ENCODE data around the gene SLC44A3. TPM values are rescaled to one million over a fixed set of nuclear protein-coding genes. Genes with fewer than 3 reads are reported as not detected.

Gene SLC44A3
- total and polyA plus RNA-seq, 2 of the 4 experiments (the other 2 are of a cell fraction), result 0.31 to 0.54 TPM

- POLR2A ChIA-PET (ENCODE audit: unreplicated experiment), result no interaction called here
- in situ Hi-C loops (cut with MboI; ENCODE audit: low sequenced_read_pairs), result no loop called here
Measured at GRCh38 chr1:94871031-94871430, 50.9 kb downstream of the SLC44A3 start.

More at GRCh38 chr1:94871031-94871430, 50.9 kb downstream of the SLC44A3 start:
- H2AFZ ChIP-seq (replicated peaks; ENCODE audit: low read length, poor library complexity), result peak overlapping the region; percentile 16
- no peak overlapping the region for H3K56ac ChIP-seq (ENCODE audit: extremely low read depth, insufficient read depth, low read length)
- no CpG with 5 or more reads among the region's 2 CpGs for WGBS, 2 experiments (ENCODE audit: extremely low coverage in 2 of 2, insufficient read length in 1 of 2)
- H2BK20ac ChIP-seq (ENCODE audit: low read depth, low read length), result 0 out of 2 replicates have a peak overlapping the region, but pooled peaks have one; percentile 0
- DNase-seq (peak; percentile 65), ATAC-seq (ENCODE audit: low read depth) (no peak)
- H2BK15ac ChIP-seq (ENCODE audit: low read depth, low read length), result peak overlapping the region; percentile 26; the same call in 1 of the 3 replicates
- H4K20me1 ChIP-seq (ENCODE audit: insufficient read depth, low read length), result no peaks in the 10 kb centered on the region
- H4K5ac ChIP-seq (ENCODE audit: low read depth, low read length), result no peak overlapping the region
- no peaks in the 10 kb centered on the region for H3K9me3 ChIP-seq (ENCODE audit: control insufficient read depth, insufficient read depth, low read length)
- peak overlapping the region; percentile 1; the same call in 1 of the 2 replicates for H3K4ac ChIP-seq (ENCODE audit: low read depth, low read length)
- no peak overlapping the region for H3K4me3 ChIP-seq (ENCODE audit: insufficient read depth, low read depth, low read length)
- no peak overlapping the region for H3K4me2 ChIP-seq (ENCODE audit: low read depth, low read length)
- dilution Hi-C loops (cut with HindIII; ENCODE audit: low sequenced_read_pairs, unreplicated experiment), result no loop called here
- no peaks in the 10 kb centered on the region for H3K36me3 ChIP-seq (ENCODE audit: control insufficient read depth, insufficient read depth, low read length)
- peaks cover 26% of the 10 kb centered on the region for H3K4me1 ChIP-seq (ENCODE audit: control insufficient read depth, insufficient read depth, low read length)
- H3K9me1 ChIP-seq (ENCODE audit: insufficient read depth, low read length), result peaks cover 10% of the 10 kb centered on the region
- no peak overlapping the region; the same call in 1 of the 2 replicates for H4K91ac ChIP-seq (ENCODE audit: insufficient read depth, low read depth, low read length)
- no peak overlapping the region for H3K18ac ChIP-seq (ENCODE audit: low read depth, low read length)
- CTCF ChIA-PET, result interaction anchor here (0.6 kb wide), 1 partner anchor 17 kb away, joined by 3 read pairs; no protein-coding TSS in a partner anchor
- peaks cover 0 to 4% of the 10 kb centered on the region in 2 experiments; a peak in 1 of 4 replicates for H3K79me1 ChIP-seq (ENCODE audit: low read depth in 1 of 2, low read length in 2 of 2)
- TF ChIP-seq MAFK (IDR thresholded peaks at IDR 0.05; ENCODE audit: low read depth, low read length), result no peak
- H2AK5ac ChIP-seq (ENCODE audit: low read depth, low read length), result 0 out of 2 replicates have a peak overlapping the region, but pooled peaks have one; percentile 9
- intact Hi-C loops (cut with micrococcal nuclease), result no loop called here
- no peaks in the 10 kb centered on the region for H3K27me3 ChIP-seq (ENCODE audit: control insufficient read depth, insufficient read depth, low read length)
- peak overlapping the region in 1 of 2 experiments; percentile 22; a peak in 1 of 4 replicates for H4K8ac ChIP-seq (ENCODE audit: low read depth in 2 of 2, low read length in 2 of 2)
- H3K23ac ChIP-seq (ENCODE audit: low read depth, low read length), result no peak overlapping the region
- H3K9ac ChIP-seq (ENCODE audit: low read depth, low read length), result no peak overlapping the region
- H2AK9ac ChIP-seq (replicated peaks; ENCODE audit: low read depth, low read length, poor library complexity), result peak overlapping the region; percentile 7
- H2BK120ac ChIP-seq (ENCODE audit: low read depth, low read length), result peak overlapping the region; percentile 44; the same call in 1 of the 2 replicates
- no peak overlapping the region; the same call in 1 of the 2 replicates for H3K14ac ChIP-seq (replicated peaks; ENCODE audit: low read depth, low read length)
- no TSS peak for BruUV-seq (replicated peaks)
- H2BK5ac ChIP-seq (ENCODE audit: low read depth, low read length, poor library complexity, severe bottlenecking), result no peak overlapping the region
- no peak overlapping the region for H3K27ac ChIP-seq (ENCODE audit: insufficient read depth, low read length)

Data from IMR-90 (cell line).